Neural cell (in vitro differentiated cells): ENCODE measurements around the gene WWTR1.

Experiments
- EP300 ChIP-seq: fragments of 450-650 bp; conservative IDR thresholded peaks from 2 replicates; pipeline ENCODE4 v1.6.1; 2014; ENCODE audit warnings: antibody characterized with exemption, mild to moderate bottlenecking, moderate library complexity; ENCODE audit not compliant: poor library complexity, severe bottlenecking
- EZH2 ChIP-seq: fragments of 200-600, 300-800 bp; shearing (Covaris generic), sonication (generic); IDR thresholded peaks from 2 replicates; pipeline ENCODE4 v1.6.1; 2014; ENCODE audit warnings: antibody characterized with exemption, low read length, borderline replicate concordance, mild to moderate bottlenecking; ENCODE audit not compliant: insufficient read depth, poor library complexity, severe bottlenecking
- MXI1 ChIP-seq: fragments of 450-650 bp; conservative IDR thresholded peaks from 2 replicates; pipeline ENCODE4 v1.6.1; 2014; ENCODE audit warnings: antibody characterized with exemption, mild to moderate bottlenecking; ENCODE audit not compliant: poor library complexity, severe bottlenecking
- POLR2AphosphoS5 ChIP-seq: IDR thresholded peaks from 2 replicates; pipeline ENCODE4 v1.6.1; 2012
- RAD21 ChIP-seq: fragments of 450-650 bp; conservative IDR thresholded peaks from 2 replicates; pipeline ENCODE4 v1.6.1; 2014; ENCODE audit warnings: antibody characterized with exemption, mild to moderate bottlenecking, moderate library complexity
- REST ChIP-seq: IDR thresholded peaks from 2 replicates; pipeline ENCODE4 v1.6.1; 2012; ENCODE audit warnings: borderline replicate concordance
- SMC3 ChIP-seq: fragments of 450-650 bp; conservative IDR thresholded peaks from 2 replicates; pipeline ENCODE4 v1.6.1; 2014; ENCODE audit warnings: antibody characterized with exemption, mild to moderate bottlenecking, moderate library complexity; ENCODE audit not compliant: poor library complexity
- TAF1 ChIP-seq: IDR thresholded peaks from 2 replicates; pipeline ENCODE4 v1.6.1; 2012; ENCODE audit warnings: low read depth
- TF ChIP-seq, protein P1 (sequence below): fragments of 450-650 bp; IDR thresholded peaks from 2 replicates; pipeline ENCODE4 v1.5.1; 2014; ENCODE audit warnings: antibody characterized with exemption, mild to moderate bottlenecking, moderate library complexity; ENCODE audit not compliant: poor library complexity, severe bottlenecking

- TF ChIP-seq, protein P1, sequence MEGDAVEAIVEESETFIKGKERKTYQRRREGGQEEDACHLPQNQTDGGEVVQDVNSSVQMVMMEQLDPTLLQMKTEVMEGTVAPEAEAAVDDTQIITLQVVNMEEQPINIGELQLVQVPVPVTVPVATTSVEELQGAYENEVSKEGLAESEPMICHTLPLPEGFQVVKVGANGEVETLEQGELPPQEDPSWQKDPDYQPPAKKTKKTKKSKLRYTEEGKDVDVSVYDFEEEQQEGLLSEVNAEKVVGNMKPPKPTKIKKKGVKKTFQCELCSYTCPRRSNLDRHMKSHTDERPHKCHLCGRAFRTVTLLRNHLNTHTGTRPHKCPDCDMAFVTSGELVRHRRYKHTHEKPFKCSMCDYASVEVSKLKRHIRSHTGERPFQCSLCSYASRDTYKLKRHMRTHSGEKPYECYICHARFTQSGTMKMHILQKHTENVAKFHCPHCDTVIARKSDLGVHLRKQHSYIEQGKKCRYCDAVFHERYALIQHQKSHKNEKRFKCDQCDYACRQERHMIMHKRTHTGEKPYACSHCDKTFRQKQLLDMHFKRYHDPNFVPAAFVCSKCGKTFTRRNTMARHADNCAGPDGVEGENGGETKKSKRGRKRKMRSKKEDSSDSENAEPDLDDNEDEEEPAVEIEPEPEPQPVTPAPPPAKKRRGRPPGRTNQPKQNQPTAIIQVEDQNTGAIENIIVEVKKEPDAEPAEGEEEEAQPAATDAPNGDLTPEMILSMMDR, result no peak
- TF ChIP-seq TAF1, result no peak
- TF ChIP-seq MXI1, result no peak
- TF ChIP-seq EZH2, result no peak
- no peak for TF ChIP-seq POLR2AphosphoS5
- no peak for TF ChIP-seq RAD21
- no peak for TF ChIP-seq EP300
- TF ChIP-seq REST, result no peak
- no peak for TF ChIP-seq SMC3
Measured at GRCh38 chr3:149497966-149498670, 159.7 kb downstream of the WWTR1 start.
